ENCODE measurements around the gene ROR1. TPM values are rescaled to one million over a fixed set of nuclear protein-coding genes. Genes with fewer than 3 reads are reported as not detected.

Gene ROR1
- total RNA-seq, 1 donor from 2014 or later, result 6.7 TPM

DNA sequence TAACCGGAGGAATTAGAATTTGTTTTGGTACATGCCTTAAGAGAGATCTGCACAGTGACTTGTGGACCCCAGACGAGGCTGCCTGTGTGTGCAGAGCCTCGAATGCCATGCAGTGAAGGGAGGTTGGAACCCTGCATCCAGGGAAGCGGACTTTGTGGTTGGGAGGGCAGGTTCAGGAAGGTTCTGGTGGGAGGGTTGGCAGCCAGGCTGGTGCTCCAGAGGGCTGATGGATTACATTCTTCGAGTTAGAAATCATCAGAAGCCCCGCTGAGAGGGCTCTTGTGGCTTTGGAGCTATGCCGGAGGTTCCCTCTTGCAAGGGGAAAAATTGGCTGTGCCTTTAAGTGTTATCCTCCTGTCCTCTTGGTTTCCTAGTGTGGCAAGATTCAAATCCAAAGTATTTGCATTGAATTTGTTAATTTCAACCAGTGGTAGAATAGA is 21.1 kb downstream of the ROR1 start:
- no peak overlapping the region for H3K4me3 Mint-ChIP-seq (ENCODE audit: unreplicated experiment)
- DNase-seq (ENCODE audit: low spot score), result no peak
- TF ChIP-seq, protein P1, sequence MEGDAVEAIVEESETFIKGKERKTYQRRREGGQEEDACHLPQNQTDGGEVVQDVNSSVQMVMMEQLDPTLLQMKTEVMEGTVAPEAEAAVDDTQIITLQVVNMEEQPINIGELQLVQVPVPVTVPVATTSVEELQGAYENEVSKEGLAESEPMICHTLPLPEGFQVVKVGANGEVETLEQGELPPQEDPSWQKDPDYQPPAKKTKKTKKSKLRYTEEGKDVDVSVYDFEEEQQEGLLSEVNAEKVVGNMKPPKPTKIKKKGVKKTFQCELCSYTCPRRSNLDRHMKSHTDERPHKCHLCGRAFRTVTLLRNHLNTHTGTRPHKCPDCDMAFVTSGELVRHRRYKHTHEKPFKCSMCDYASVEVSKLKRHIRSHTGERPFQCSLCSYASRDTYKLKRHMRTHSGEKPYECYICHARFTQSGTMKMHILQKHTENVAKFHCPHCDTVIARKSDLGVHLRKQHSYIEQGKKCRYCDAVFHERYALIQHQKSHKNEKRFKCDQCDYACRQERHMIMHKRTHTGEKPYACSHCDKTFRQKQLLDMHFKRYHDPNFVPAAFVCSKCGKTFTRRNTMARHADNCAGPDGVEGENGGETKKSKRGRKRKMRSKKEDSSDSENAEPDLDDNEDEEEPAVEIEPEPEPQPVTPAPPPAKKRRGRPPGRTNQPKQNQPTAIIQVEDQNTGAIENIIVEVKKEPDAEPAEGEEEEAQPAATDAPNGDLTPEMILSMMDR (IDR thresholded peaks at IDR 0.05; ENCODE audit: unreplicated experiment), result no peak

DNA sequence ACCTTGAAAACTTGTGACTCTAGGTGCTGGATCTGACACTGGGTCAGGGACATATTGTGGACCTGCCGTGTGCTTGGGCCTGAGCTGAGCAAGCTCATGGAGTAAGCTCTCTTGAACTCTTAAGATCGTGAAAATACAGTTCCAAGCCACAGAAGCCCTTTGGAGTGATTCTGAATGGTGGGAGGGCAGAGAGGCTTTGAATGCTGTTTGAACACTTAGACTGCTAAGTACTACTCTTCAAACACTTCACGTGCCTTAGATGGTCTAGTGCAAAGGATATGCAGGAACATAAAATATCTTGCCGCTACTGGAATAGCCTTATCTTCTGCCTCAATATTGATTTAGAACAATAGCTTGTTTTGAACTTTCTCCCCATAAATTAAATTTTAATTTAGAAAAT is 21.6 kb downstream of the ROR1 start:
- peaks cover 19% of the 10 kb centered on the region for H3K4me1 Mint-ChIP-seq (ENCODE audit: unreplicated experiment)
- H3K27ac Mint-ChIP-seq (ENCODE audit: unreplicated experiment), result no peak overlapping the region
- TF ChIP-seq, protein P1 (IDR thresholded peaks at IDR 0.05; ENCODE audit: unreplicated experiment), result no peak
- H3K9me3 Mint-ChIP-seq (ENCODE audit: unreplicated experiment), result no peaks in the 10 kb centered on the region
- H3K27me3 Mint-ChIP-seq (ENCODE audit: unreplicated experiment), result peaks cover 4% of the 10 kb centered on the region
- no peak for DNase-seq (ENCODE audit: low spot score)
- no peak overlapping the region for H3K4me3 Mint-ChIP-seq (ENCODE audit: unreplicated experiment)
- no peaks in the 10 kb centered on the region for H3K36me3 Mint-ChIP-seq (ENCODE audit: low read depth, unreplicated experiment)

More for the DNA sequence above, 21.1 kb downstream of the ROR1 start:
- Mint-ChIP-seq H3K9me3 (ENCODE audit: unreplicated experiment) (no peaks in the 10 kb centered on the region), H3K27me3 (ENCODE audit: unreplicated experiment) (peaks cover 4% of the 10 kb centered on the region), H3K27ac (ENCODE audit: unreplicated experiment) (no peak overlapping the region), H3K36me3 (ENCODE audit: low read depth, unreplicated experiment) (no peaks in the 10 kb centered on the region), H3K4me1 (ENCODE audit: unreplicated experiment) (peaks cover 19% of the 10 kb centered on the region)

DNA sequence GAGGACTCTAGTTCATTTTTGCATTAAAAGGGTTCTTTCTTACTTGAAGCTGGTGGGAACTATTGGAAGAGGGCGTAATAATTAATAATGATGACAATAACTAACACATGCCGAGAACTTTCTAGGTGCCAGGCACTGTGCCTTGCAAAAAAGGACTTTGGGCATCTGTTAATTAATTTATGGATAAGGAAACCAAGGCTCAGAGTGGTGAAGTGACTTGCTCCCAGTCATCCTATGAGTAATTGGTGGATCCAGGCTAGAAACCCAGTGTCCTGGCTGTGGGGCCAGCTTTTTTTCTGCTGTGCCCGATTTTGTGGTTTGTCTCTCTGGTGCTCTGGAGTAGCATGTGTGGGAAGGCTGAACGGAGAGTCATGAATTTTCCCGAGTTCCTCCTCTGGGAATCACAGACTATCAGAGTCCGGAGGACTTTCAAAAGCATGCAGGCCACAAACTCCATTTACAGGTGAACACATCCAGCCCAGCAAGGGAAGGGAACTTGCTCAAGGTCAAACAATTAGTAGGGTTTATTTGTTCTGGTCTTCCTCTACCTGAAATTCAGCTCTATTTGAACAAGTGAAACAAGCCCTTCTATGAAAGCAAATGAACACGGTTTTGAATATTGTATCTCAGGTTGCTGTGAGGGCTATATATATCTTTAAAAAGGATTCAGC is 23.4 kb downstream of the ROR1 start:
- no peaks in the 10 kb centered on the region for H3K36me3 Mint-ChIP-seq (ENCODE audit: low read depth, unreplicated experiment)
- TF ChIP-seq, protein P1 (IDR thresholded peaks at IDR 0.05; ENCODE audit: unreplicated experiment), result no peak
- no peaks in the 10 kb centered on the region for H3K9me3 Mint-ChIP-seq (ENCODE audit: unreplicated experiment)
- H3K27ac Mint-ChIP-seq (ENCODE audit: unreplicated experiment), result no peak overlapping the region
- DNase-seq (ENCODE audit: low spot score), result no peak
- H3K4me1 Mint-ChIP-seq (ENCODE audit: unreplicated experiment), result peaks cover 8% of the 10 kb centered on the region
- peaks cover 4% of the 10 kb centered on the region for H3K27me3 Mint-ChIP-seq (ENCODE audit: unreplicated experiment)
- no peak overlapping the region for H3K4me3 Mint-ChIP-seq (ENCODE audit: unreplicated experiment)

DNA sequence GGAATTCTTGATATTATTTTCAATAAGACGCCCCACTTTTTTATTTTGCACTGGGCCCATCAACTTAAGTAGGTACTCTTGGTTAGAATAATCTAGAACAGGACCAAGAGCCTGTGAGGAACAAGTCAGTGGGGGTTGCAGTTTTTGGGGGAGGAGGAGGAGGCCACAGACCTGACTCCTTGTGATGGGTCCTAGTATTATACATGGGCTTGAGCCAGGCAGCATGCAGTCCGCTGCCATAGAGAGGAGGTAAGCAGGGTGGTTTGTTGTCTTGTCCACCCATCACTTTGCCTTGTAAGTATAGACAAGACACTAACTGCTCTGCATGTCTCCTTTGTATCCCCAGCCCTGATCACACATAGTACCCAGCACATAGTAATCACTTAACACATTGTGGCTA is 24.5 kb downstream of the ROR1 start:
- no peaks in the 10 kb centered on the region for H3K9me3 Mint-ChIP-seq (ENCODE audit: unreplicated experiment)
- H3K4me1 Mint-ChIP-seq (ENCODE audit: unreplicated experiment), result peaks cover 2% of the 10 kb centered on the region
- TF ChIP-seq, protein P1 (IDR thresholded peaks at IDR 0.05; ENCODE audit: unreplicated experiment), result no peak
- H3K27me3 Mint-ChIP-seq (ENCODE audit: unreplicated experiment), result peaks cover 4% of the 10 kb centered on the region
- DNase-seq (ENCODE audit: low spot score), result no peak
- H3K4me3 Mint-ChIP-seq (ENCODE audit: unreplicated experiment), result no peak overlapping the region
- H3K36me3 Mint-ChIP-seq (ENCODE audit: low read depth, unreplicated experiment), result no peaks in the 10 kb centered on the region
- no peak overlapping the region for H3K27ac Mint-ChIP-seq (ENCODE audit: unreplicated experiment)

DNA sequence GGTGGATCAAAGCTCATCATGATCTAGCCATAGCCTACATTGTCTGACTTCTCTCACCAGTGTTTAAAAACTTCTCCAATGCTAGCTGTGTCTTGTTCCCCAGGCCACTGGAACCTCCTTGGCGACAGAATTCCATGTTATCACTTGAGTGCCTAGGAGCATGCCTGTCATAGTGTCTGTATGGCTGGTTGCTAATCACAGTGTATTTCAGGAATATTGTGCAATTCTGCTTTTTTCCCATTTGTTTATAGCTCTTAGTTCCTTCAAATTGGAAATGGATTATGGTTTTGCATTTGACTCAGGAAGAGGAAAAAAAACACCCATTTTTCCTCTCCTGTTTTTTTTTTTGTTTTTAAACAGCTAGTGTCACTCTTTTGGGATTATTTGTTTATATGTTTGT is 25.5 kb downstream of the ROR1 start:
- DNase-seq (ENCODE audit: low spot score), result no peak
- Mint-ChIP-seq H3K27me3 (ENCODE audit: unreplicated experiment) (peaks cover 4% of the 10 kb centered on the region), H3K4me1 (ENCODE audit: unreplicated experiment) (peaks cover 2% of the 10 kb centered on the region), H3K4me3 (ENCODE audit: unreplicated experiment) (no peak overlapping the region), H3K27ac (ENCODE audit: unreplicated experiment) (no peak overlapping the region), H3K36me3 (ENCODE audit: low read depth, unreplicated experiment) (no peaks in the 10 kb centered on the region), H3K9me3 (ENCODE audit: unreplicated experiment) (no peaks in the 10 kb centered on the region)
- TF ChIP-seq, protein P1 (IDR thresholded peaks at IDR 0.05; ENCODE audit: unreplicated experiment), result no peak
